Left renal pelvis (tissue), 4 donors: ENCODE measurements around the gene ADH5. TPM values are rescaled to one million over a fixed set of nuclear protein-coding genes. Genes with fewer than 3 reads are reported as not detected.
"Not testable (repeated sequence)": the region's sequence is repeated elsewhere in the genome, so short reads cannot be mapped to it uniquely, and the experiment has no call there.

Experiments used
- DNase-seq, 4 donors: peaks; one replicate each; pipeline ENCODE4 v3.0.0-alpha.2; 2013; ENCODE audit warnings: low read depth in 4 of 4, low spot score in 3 of 4
- polyA plus RNA-seq, 4 donors: library from polyadenylated mRNA; unstranded; fragments of 120-200 nt; gene quantifications; one replicate each; pipeline ENCODE4 v1.2.1, GENCODE V29; 2013; ENCODE audit not compliant: insufficient read length in 4 of 4

The ADH5 gene
- polyA plus RNA-seq, 4 donors = 221 to 274 (median 248) TPM

DNA sequence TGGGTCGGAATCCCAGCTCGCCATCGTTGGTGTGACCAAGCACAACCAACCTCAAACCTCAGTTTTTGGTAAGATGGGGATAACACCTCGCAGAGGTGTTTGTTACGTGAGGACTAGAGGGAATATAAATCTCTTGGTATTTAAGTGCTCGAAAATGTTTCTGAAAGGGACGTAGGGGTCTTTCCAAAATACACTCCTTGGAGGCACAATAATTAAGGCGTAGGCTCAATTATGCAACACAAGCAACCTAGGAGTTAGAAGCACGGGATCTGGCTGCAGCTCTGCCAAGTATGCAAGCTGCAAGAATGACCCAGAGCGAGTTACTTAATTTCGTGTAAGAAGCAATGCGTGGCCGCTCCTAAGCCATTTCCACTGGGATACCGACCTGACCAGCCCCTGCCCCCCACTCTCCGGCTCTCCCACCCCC is 552 bp downstream of the ADH5 start:
- DNase-seq = peak; percentile 37 to 56 (median 44)

DNA sequence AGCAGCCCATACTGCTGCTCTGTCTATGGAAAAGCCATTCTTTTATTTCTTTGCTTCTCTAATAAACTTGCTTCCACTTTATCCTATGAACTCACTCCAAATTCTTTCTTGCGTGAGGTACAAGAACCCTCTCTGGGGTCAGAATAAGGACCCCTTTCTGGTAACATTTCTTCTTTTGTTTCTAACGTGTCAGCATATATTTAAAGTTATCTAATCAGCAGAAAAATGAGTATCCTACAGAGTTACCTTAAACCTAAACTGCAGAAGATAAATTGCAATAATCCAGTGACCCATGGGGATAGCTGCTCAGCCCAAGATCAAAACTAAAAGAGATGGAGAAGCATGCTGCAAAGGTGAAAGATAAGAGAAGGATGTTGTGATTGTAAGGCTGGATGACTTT is 4.0 kb downstream of the ADH5 start:
- no peak for DNase-seq

DNA sequence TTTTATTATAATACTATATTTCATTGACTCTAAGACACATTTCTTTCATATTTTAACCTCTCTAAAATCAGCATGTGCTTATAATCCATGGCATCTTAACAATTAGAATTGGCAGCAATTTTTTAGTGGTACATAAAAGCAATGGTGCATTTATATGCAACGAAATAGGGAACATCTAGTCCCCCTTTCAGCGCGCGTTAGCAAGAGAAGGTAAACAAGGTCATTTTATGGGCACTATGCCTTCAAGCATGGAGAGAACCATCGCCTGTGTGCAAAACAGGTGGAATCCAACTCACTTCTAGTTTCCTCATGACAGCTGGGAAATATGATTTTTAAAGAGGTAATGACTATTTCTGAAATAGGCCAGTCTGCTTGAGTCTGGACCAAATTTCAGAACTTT is 6.4 kb downstream of the ADH5 start:
- DNase-seq = no peak

- not testable (repeated sequence) for DNase-seq
Measured at GRCh38 chr4:99080869-99081268, 7.7 kb downstream of the ADH5 start.

GRCh38 chr4:99079625-99080295 is 8.8 kb downstream of the ADH5 start:
- no peak for DNase-seq

- DNase-seq = no peak
Measured at GRCh38 chr4:99078931-99079624, 9.5 kb downstream of the ADH5 start.

DNA sequence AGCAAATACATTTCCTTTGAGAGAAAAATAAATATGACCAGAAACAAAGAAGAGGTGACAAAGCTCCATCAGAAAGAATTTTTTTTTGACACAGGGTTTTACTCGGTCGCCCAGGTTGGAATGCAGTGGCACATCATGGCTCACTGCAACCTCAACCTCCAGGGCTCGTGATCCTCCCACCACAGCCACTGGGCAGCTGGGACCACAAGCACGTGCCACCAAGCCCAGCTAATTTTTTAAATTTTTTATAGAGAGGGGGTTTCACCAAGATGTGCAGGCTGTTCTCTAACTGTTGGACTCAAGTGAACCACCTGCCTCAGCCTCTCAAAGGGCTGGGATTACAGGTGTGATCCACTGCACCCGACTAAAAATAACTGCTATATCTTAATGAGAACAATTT is 10.3 kb downstream of the ADH5 start:
- no peak for DNase-seq

DNA sequence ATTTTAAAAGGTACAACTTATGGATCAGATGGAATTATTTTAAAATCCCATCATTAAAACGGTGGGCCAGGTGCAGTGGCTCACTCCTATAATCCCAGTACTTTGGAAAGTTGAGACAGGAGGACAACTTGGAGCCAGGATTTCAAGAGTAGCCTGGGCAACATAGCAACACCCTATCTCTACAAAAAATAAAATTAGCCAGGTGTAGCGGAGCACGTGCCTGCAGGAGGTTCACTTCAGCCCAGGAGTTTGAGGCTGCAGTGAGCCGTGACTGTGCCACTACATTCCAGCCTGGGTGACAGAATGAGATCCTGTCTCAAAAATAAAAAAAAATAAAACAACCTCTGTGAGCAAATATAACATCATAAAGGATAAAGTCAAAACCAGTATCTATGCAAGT is 11.4 kb downstream of the ADH5 start:
- DNase-seq = no peak

- DNase-seq = no peak
Measured at GRCh38 chr4:99076292-99076976, 12.2 kb downstream of the ADH5 start.

GRCh38 chr4:99074816-99075215 is 13.8 kb downstream of the ADH5 start:
- no peak for DNase-seq

GRCh38 chr4:99071159-99071558 is 17.4 kb downstream of the ADH5 start:
- no peak for DNase-seq

- DNase-seq = no peak
Measured at GRCh38 chr4:99067617-99068016, 21.0 kb downstream of the ADH5 start.

DNA sequence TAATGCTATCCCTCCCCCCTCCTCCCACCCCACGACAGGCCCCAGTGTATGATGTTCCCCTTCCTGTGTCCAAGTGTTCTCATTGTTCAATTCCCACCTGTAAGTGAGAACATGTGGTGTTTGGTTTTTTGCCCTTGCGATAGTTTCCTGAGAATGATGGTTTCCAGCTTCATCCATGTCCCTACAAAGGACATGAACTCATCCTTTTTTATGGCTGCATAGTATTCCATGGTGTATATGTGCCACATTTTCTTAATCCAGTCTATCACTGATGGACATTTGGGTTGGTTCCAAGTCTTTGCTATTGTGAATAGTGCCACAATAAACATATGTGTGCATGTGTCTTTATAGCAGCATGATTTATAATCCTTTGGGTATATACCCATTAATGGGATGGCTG is 23.1 kb downstream of the ADH5 start:
- not testable (repeated sequence) for DNase-seq

GRCh38 chr4:99062120-99062519 is 26.5 kb downstream of the ADH5 start:
- peak in 1 of 4 donors; percentile 27 for DNase-seq

- no peak for DNase-seq
Measured at GRCh38 chr4:99061048-99061700, 27.4 kb downstream of the ADH5 start.

DNA sequence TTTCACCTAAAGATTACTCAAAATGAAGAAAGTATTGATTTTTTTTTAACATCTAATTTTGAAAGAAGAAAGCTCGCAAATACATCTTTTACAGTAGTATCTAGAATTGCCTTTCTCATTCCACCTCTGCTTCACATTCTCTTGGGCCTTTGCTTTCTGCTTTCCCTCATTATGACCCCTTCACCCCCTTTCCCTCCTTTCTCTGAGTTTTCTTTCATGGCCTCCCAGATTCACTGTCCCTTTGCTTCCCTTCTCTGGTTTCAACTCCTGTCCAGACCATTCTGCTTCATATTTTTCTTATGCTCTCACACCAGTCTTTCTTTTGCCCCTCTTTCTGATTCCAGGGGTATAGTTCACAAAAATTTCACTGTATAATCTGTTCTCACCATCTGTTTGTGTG is 29.0 kb downstream of the ADH5 start:
- DNase-seq = no peak

DNA sequence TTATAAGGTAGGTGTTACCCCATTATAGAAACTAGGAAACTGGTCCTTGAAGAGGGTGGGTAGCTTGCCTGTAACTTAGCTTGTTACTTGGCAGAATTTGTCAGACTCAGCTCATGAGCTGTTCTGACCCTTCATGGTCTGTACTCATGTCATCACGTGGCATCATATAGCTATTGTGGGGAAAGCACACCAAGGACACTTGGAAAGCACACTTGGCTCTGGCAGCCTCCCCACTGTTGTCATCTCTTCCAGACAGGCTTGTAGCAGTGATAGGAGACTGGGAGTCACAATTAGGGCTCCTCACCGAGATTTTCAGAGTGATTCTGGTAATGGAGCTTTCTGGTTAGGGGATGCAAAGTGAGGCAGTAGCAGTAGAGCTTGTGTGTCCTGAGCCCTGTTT is 30.4 kb downstream of the ADH5 start:
- DNase-seq = no peak

DNA sequence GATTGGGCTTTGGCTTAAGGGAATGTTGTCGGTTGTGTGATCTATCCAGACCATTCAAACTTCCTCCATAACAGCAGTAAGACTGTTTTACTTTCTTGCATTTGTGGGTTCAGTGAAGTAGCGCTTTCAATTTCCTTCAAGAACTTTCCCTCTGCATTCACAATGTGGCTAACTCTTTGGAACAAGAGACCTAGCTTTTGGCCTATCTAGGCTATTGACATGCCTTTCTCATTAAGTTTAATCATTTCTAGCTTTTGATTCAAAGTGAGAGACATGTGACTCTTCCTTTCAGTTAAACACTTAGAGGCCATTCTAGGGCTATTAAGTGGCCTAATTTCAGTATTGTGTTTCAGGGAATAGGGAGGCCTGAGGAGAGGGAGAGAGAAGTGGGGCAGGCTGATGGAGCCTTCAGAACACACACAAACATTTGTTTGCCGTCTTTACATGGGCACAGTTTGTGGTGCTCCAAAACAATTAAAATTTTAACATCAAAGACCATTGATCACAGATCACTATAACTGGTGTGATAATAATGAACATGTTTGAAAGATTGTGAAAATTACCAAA is 34.1 kb downstream of the ADH5 start:
- no peak for DNase-seq

GRCh38 chr4:99052902-99053301 is 35.7 kb downstream of the ADH5 start:
- no peak for DNase-seq

DNA sequence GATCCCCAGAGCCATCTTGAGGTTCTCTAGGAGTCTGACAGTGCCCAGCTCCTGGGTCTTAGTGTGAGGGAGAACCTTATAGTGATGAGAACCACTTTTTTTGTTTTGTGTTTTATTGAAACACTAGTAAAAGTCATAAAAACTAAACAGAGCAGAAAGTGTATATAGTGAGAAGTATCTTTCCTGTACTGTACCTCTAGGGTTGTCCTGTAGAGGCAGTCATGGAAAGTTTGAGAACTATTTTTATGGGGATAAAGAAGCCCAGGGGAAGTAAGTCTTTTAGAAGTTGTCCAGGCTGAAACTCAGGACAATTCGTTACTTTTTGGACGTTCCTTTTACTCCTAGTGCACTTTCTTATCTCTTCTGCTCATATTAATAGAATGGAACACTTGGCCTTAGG is 40.9 kb downstream of the ADH5 start:
- no peak for DNase-seq

GRCh38 chr4:99043346-99043745 is 45.2 kb downstream of the ADH5 start:
- DNase-seq = no peak
